Left renal cortex interstitium (tissue), 4 donors: ENCODE data around the gene LCN15. TPM values are rescaled to one million over a fixed set of nuclear protein-coding genes. Genes with fewer than 3 reads are reported as not detected.
"Not testable (repeated sequence)": the region's sequence is repeated elsewhere in the genome, so short reads cannot be mapped to it uniquely, and the experiment has no call there.

Experiments
- DNase-seq, 4 donors: peaks; one replicate each; pipeline ENCODE4 v3.0.0-alpha.2; 2013; ENCODE audit warnings: low read depth in 4 of 4, low spot score in 2 of 4, missing footprints in 1 of 4
- polyA plus RNA-seq, 4 donors: library from polyadenylated mRNA; unstranded; fragments of 120-200 nt; gene quantifications; one replicate each; pipeline ENCODE4 v1.2.1, GENCODE V29; 2013; ENCODE audit not compliant: insufficient read length in 4 of 4

The LCN15 gene
- polyA plus RNA-seq, 4 donors: 0.07 to 0.17 (median 0.12) TPM

GRCh38 chr9:136723362-136723976 lies 40.8 kb downstream of the LCN15 start:
- DNase-seq: no peak

- no peak for DNase-seq
These were observed 41.4 kb downstream of the LCN15 start for GRCh38 chr9:136722969-136723356.

GRCh38 chr9:136722093-136722968 lies 42.0 kb downstream of the LCN15 start:
- no peak for DNase-seq

- no peak for DNase-seq
These were observed 42.8 kb downstream of the LCN15 start for GRCh38 chr9:136721339-136722092.

GRCh38 chr9:136720898-136721338 lies 43.4 kb downstream of the LCN15 start:
- DNase-seq: no peak

GRCh38 chr9:136720251-136720897 lies 43.9 kb downstream of the LCN15 start:
- DNase-seq: no peak

GRCh38 chr9:136719195-136719880 lies 45.0 kb downstream of the LCN15 start:
- no peak for DNase-seq

GRCh38 chr9:136718345-136719194 lies 45.7 kb downstream of the LCN15 start:
- DNase-seq: no peak

- DNase-seq: no peak
These were observed 46.9 kb downstream of the LCN15 start for GRCh38 chr9:136717399-136717798.

GRCh38 chr9:136714893-136715274 lies 49.4 kb downstream of the LCN15 start:
- DNase-seq: no peak

GRCh38 chr9:136714096-136714892 lies 50.0 kb downstream of the LCN15 start:
- no peak for DNase-seq

- DNase-seq: no peak
These were observed 50.8 kb downstream of the LCN15 start for GRCh38 chr9:136713550-136713949.

- no peak for DNase-seq
These were observed 51.4 kb downstream of the LCN15 start for GRCh38 chr9:136712690-136713544.

- DNase-seq: no peak
These were observed 52.3 kb downstream of the LCN15 start, which contains the start of gene DIPK1B for GRCh38 chr9:136711751-136712689. DIPK1B (plus strand) TSS chr9:136712572; CDS start chr9:136712666, 94 bp downstream.

GRCh38 chr9:136711219-136711648 lies 53.1 kb downstream of the LCN15 start:
- DNase-seq: not testable (repeated sequence)

- DNase-seq: no peak
These were observed 53.8 kb downstream of the LCN15 start for GRCh38 chr9:136710543-136710942.
